Activated T-cell treated with anti-CD3 and anti-CD28 coated beads for 48 hours (primary cell): ENCODE results near the gene FCHSD1.

Experiments
- DNase-seq: peaks from one replicate; pipeline ENCODE4 v3.0.0-alpha.2; 2020; ENCODE audit warnings: low read depth

Gene FCHSD1

GRCh38 chr5:141641634-141642267 is 9.5 kb downstream of the FCHSD1 start:
- DNase-seq: no peak

GRCh38 chr5:141640698-141641097 is 10.5 kb downstream of the FCHSD1 start:
- DNase-seq: no peak

- DNase-seq: no peak
Measured at GRCh38 chr5:141640051-141640415, 11.2 kb downstream of the FCHSD1 start.

- DNase-seq: no peak
Measured at GRCh38 chr5:141639357-141640050, 11.7 kb downstream of the FCHSD1 start.

- no peak for DNase-seq
Measured at GRCh38 chr5:141638771-141639170, 12.4 kb downstream of the FCHSD1 start.

GRCh38 chr5:141637767-141638419 is 13.3 kb downstream of the FCHSD1 start:
- peak; percentile 56 for DNase-seq

- DNase-seq: peak; percentile 47
Measured at GRCh38 chr5:141637123-141637766, 14.0 kb downstream of the FCHSD1 start.

- peak; percentile 96 for DNase-seq
Measured at GRCh38 chr5:141636413-141637122, 14.7 kb downstream of the FCHSD1 start, which contains the start of the genes HDAC3 and RELL2. HDAC3 (minus strand) TSS chr5:141636849; CDS start chr5:141636790, 59 bp downstream. RELL2 (plus strand) TSS chr5:141636997; CDS start chr5:141638226, 1,229 bp downstream.

GRCh38 chr5:141636106-141636412 is 15.2 kb downstream of the FCHSD1 start:
- no peak for DNase-seq

GRCh38 chr5:141635646-141636045 is 15.6 kb downstream of the FCHSD1 start:
- no peak for DNase-seq

GRCh38 chr5:141634720-141635119 is 16.5 kb downstream of the FCHSD1 start:
- no peak for DNase-seq

- no peak for DNase-seq
Measured at GRCh38 chr5:141633871-141634561, 17.2 kb downstream of the FCHSD1 start.

GRCh38 chr5:141632650-141633049 is 18.6 kb downstream of the FCHSD1 start:
- DNase-seq: no peak

GRCh38 chr5:141630570-141631140 is 20.6 kb downstream of the FCHSD1 start:
- DNase-seq: no peak

- DNase-seq: no peak
Measured at GRCh38 chr5:141628175-141628788, 22.9 kb downstream of the FCHSD1 start.

GRCh38 chr5:141623611-141624010 is 27.6 kb downstream of the FCHSD1 start:
- DNase-seq: no peak

GRCh38 chr5:141623186-141623585 is 28.0 kb downstream of the FCHSD1 start:
- no peak for DNase-seq

GRCh38 chr5:141618804-141619554 is 32.2 kb downstream of the FCHSD1 start, which contains the start of gene DIAPH1:
DIAPH1 (minus strand) TSS chr5:141619000; CDS start chr5:141618914, 86 bp downstream.
- peak; percentile 99 for DNase-seq

- DNase-seq: peak; percentile 52
Measured at GRCh38 chr5:141618030-141618803, 33.0 kb downstream of the FCHSD1 start.
